Astrocyte of the spinal cord (primary cell): ENCODE measurements around the gene VIT.

Experiments used
- DNase-seq: peaks from one replicate; pipeline ENCODE4 v3.0.0; 2011; ENCODE audit warnings: low read depth, low spot score
- H3K4me3 ChIP-seq: 2 replicates; pipeline ENCODE4 v1.5.1; 2011; ENCODE audit warnings: low read depth, mild to moderate bottlenecking, low read length, moderate library complexity
- CTCF ChIP-seq: IDR thresholded peaks from 2 replicates; pipeline ENCODE4 v1.5.1; 2012; ENCODE audit warnings: low read depth, mild to moderate bottlenecking, low read length, inconsistent platforms
- in situ Hi-C: cut with HindIII; loops from 2 replicates; pipeline ENCODE4 v1.10.0; 2017; ENCODE audit warnings: low sequenced_read_pairs

Gene VIT

GRCh38 chr2:36717603-36718266, 21.2 kb downstream of the VIT start:
- in situ Hi-C loops = no loop called here
- no peak for DNase-seq
- TF ChIP-seq CTCF = no peak
- H3K4me3 ChIP-seq = no peak overlapping the region

GRCh38 chr2:36727550-36727949, 31.0 kb downstream of the VIT start:
- in situ Hi-C loops = no loop called here
- DNase-seq = no peak
- H3K4me3 ChIP-seq = no peak overlapping the region
- no peak for TF ChIP-seq CTCF

GRCh38 chr2:36729067-36729466, 32.6 kb downstream of the VIT start:
- H3K4me3 ChIP-seq = no peak overlapping the region
- DNase-seq = no peak
- no peak for TF ChIP-seq CTCF
- in situ Hi-C loops = no loop called here

- DNase-seq = no peak
- in situ Hi-C loops = no loop called here
- H3K4me3 ChIP-seq = no peak overlapping the region
- TF ChIP-seq CTCF = no peak
These were observed 35.6 kb downstream of the VIT start for GRCh38 chr2:36731941-36732672.

GRCh38 chr2:36732673-36733036, 36.1 kb downstream of the VIT start:
- no peak for TF ChIP-seq CTCF
- no peak overlapping the region for H3K4me3 ChIP-seq
- no peak for DNase-seq
- in situ Hi-C loops = no loop called here

- no peak overlapping the region for H3K4me3 ChIP-seq
- in situ Hi-C loops = no loop called here
- no peak for TF ChIP-seq CTCF
- DNase-seq = no peak
These were observed 36.7 kb downstream of the VIT start for GRCh38 chr2:36733215-36733614.
